GM12891 (cell line): ENCODE data around the gene PLA2G15.

Experiments
- DNase-seq: peaks from one replicate; pipeline ENCODE4 v3.0.0; 2011; ENCODE audit warnings: low spot score; ENCODE audit not compliant: insufficient read length
- FAIRE-seq: peaks from 2 replicates; lab custom pipeline; 2011; peaks lifted over from hg19 to GRCh38; lab: Jason Lieb, UNC
- PAX5 ChIP-seq: IDR thresholded peaks from 2 replicates; pipeline ENCODE4 v1.6.1; 2011; ENCODE audit warnings: low read length, moderate library complexity, mild to moderate bottlenecking; ENCODE audit not compliant: insufficient read depth, severe bottlenecking
- POLR2A ChIP-seq: IDR thresholded peaks from 2 replicates; pipeline ENCODE4 v1.6.1; 2011; ENCODE audit warnings: low read depth, low read length, control low read depth
- POLR2AphosphoS5 ChIP-seq: IDR thresholded peaks from 2 replicates; pipeline ENCODE4 v1.6.1; 2011; ENCODE audit warnings: low read depth, low read length, control low read depth
- POU2F2 ChIP-seq: IDR thresholded peaks from 2 replicates; pipeline ENCODE4 v1.6.1; 2011; ENCODE audit warnings: low read depth, mild to moderate bottlenecking, control low read depth, low read length, moderate library complexity
- SPI1 ChIP-seq: IDR thresholded peaks from 2 replicates; pipeline ENCODE4 v1.6.1; 2011; ENCODE audit warnings: low read depth, low read length, control low read depth
- TAF1 ChIP-seq: IDR thresholded peaks from 2 replicates; pipeline ENCODE4 v1.6.1; 2011; ENCODE audit warnings: low read depth, low read length, control low read depth

The PLA2G15 gene

GRCh38 chr16:68219725-68220351 is 25.3 kb upstream of the PLA2G15 start:
- DNase-seq, result no peak
- no peak for TF ChIP-seq SPI1
- TF ChIP-seq PAX5, result no peak
- TF ChIP-seq POLR2A, result no peak
- no peak for TF ChIP-seq POLR2AphosphoS5
- no peak for TF ChIP-seq TAF1
- TF ChIP-seq POU2F2, result no peak
- FAIRE-seq, result no peak

DNA sequence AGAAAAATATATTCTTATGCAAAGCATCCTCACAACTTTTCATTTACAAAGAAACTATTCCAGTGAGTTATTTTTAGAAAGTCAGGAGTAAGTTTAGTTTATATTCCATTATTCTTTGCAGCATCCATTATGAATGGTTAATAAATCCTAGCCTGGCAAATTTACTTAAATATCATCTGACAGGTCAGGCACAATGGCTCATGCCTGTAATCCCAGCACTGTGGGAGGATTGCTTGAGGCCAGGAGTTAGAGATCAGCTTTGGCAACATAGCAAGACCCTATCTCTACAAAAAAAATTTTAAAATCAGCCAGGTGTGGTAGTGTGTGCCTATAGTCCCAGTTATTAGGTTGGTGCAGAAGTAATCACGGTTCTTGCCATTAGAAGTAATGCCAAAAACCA is 22.1 kb upstream of the PLA2G15 start:
- FAIRE-seq, result no peak

DNA sequence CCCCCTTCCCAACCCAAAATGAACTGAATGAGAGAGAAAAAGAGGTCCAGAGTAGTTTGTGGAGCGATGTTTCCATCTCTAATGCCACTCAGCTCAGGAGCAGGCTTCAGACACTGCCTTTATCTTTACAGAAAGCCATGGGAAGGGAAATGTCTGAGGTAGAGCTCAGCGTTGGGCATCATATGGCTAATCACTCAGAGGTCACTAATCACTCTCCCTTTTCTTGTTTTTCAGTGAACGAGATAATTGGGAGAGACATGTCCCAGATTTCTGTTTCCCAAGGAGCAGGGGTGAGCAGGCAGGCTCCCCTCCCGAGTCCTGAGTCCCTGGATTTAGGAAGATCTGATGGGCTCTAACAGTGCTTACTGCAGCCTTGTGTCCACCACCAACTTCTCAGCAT is 19.1 kb upstream of the PLA2G15 start:
- DNase-seq (no peak), FAIRE-seq (no peak)
- TF ChIP-seq PAX5, result no peak
- TF ChIP-seq POLR2A, result no peak
- TF ChIP-seq POLR2AphosphoS5, result no peak
- TF ChIP-seq POU2F2, result no peak
- no peak for TF ChIP-seq SPI1

More for the DNA sequence above, 22.1 kb upstream of the PLA2G15 start:
- no peak for DNase-seq
- TF ChIP-seq POLR2A (no peak), SPI1 (no peak), POLR2AphosphoS5 (no peak), POU2F2 (no peak), PAX5 (no peak), TAF1 (no peak)

GRCh38 chr16:68227183-68227793 is 17.9 kb upstream of the PLA2G15 start:
- DNase-seq, result no peak
- peak; percentile 86 for FAIRE-seq
- TF ChIP-seq POLR2AphosphoS5, result no peak
- 0 out of 2 replicates have a peak, but pooled peaks have one; percentile 26 for TF ChIP-seq SPI1
- no peak for TF ChIP-seq POU2F2
- no peak for TF ChIP-seq TAF1
- TF ChIP-seq PAX5, result no peak
- no peak for TF ChIP-seq POLR2A

DNA sequence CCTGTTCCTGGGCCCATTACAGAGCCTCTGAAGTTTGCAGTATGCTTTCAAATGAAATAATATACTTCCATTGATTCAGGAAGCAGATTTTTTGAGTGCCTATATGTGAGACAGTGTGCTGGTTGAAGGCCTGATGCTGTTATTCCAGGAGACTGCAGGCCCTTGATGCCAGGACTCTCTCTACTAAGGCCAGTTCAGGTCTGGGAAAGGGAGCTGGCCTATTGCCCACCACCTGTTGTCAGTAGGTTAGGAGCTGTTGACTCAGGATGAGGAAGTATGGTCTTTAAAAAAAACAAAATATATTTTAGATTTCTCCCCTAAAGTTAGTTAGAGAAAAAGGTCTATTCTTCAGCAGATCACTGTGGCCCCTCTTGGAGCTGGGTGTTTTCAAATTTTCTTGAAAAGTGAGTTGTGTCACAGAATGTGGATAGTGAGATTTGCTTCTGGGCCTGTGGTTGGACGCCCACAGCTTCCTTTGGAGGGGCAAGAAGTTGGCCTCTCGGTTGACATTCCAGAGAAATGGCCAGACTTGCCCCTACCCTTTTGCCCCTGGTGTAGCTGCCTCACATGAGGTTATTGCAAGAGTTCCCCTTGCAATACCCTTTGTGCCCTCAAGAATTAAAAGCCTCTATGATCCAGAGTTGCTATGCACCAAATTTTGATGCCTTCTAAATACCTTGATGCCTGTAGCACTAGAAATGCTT is 17.2 kb upstream of the PLA2G15 start:
- TF ChIP-seq POU2F2, result no peak
- TF ChIP-seq SPI1, result no peak
- no peak for TF ChIP-seq POLR2A
- TF ChIP-seq POLR2AphosphoS5, result no peak
- no peak for TF ChIP-seq TAF1
- no peak for TF ChIP-seq PAX5
- no peak for DNase-seq
- no peak for FAIRE-seq

DNA sequence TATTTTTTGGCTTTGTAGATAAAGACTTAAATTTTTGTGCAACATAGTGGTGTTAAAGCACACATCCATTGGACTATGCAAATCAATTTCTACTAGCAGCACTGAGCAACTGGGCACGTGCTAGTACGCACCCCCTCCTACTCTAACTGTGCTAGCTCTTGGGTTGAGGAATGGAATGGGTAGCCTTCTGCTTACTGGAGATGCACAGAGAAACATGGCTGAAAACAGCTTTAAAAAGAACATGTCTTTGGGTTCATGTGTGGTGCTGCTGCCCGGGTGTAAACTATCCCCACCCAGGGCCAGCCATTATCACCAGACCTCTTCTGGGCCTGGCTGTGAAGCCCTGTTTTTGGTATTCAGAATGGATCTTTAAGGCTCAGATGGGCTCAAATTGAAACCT is 16.5 kb upstream of the PLA2G15 start:
- TF ChIP-seq PAX5 (no peak), SPI1 (no peak), TAF1 (no peak), POU2F2 (no peak), POLR2A (no peak), POLR2AphosphoS5 (no peak)
- no peak for DNase-seq
- peak; percentile 83 for FAIRE-seq

- DNase-seq (peak; percentile 35), FAIRE-seq (peak; percentile 81)
- no peak for TF ChIP-seq SPI1
- TF ChIP-seq TAF1, result no peak
- no peak for TF ChIP-seq POU2F2
- TF ChIP-seq POLR2AphosphoS5, result no peak
- TF ChIP-seq PAX5, result no peak
- no peak for TF ChIP-seq POLR2A
These were observed 15.6 kb upstream of the PLA2G15 start for GRCh38 chr16:68229431-68230175.

DNA sequence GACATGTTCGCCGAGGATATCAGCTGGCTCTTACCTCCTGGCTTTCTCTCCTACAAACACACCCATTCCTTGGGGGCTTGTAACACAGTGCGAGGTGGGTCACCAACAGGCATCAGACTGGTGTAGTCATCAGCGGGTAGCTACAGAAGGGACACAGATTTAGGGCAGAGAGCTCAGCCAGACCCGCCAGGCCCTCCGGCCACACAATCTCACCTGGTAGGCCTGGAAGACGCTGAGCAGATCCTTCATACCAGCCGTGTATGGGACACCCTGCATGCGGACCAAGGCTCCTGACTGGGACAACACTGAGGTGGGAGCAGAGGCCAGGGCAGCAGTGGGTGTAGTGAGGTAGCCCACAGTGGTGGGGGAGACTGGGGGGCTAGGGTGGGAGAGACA is 15.0 kb upstream of the PLA2G15 start:
- DNase-seq (no peak), FAIRE-seq (no peak)
- TF ChIP-seq SPI1, result no peak
- no peak for TF ChIP-seq POLR2AphosphoS5
- no peak for TF ChIP-seq POU2F2
- TF ChIP-seq PAX5, result no peak
- TF ChIP-seq TAF1, result no peak
- TF ChIP-seq POLR2A, result no peak

DNA sequence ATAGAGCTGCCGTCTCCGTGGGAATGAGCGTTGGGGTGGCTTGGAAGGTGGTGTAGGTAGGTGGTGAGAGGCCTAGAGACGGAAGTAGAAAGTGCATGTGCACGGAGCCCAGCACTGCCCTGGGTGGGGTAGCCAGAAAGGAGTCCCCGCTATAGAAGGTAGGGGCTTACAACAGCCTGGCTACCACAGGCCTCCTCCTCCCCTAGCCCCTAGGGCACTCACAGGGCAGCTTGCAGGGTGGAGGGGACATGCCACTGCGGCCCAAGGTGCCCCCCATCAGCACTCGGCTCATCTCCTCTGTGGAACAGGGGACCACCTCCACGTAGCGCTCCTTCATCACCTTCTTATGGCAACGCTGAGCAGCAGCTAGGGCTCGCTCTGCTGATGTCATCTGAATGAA is 14.2 kb upstream of the PLA2G15 start:
- FAIRE-seq, result no peak
- TF ChIP-seq PAX5, result no peak

More for the DNA sequence above, 14.2 kb upstream of the PLA2G15 start:
- no peak for DNase-seq
